ENCODE results near the gene CTSW.

Gene CTSW

GRCh38 chr11:65856689-65857499 is 22.7 kb upstream of the CTSW start:
- peak; percentile 48 to 57 for DNase-seq

- no peak for DNase-seq
Observed at GRCh38 chr11:65857500-65857852, 22.2 kb upstream of the CTSW start.

- peak; percentile 97 to 98 for DNase-seq
Observed at GRCh38 chr11:65857853-65858680, 21.6 kb upstream of the CTSW start, which contains the start of gene CFL1. Gene CFL1, minus strand, starts transcription at chr11:65858180. Its CDS starts 81 bp downstream, at chr11:65858099.

GRCh38 chr11:65858681-65859087 is 21.0 kb upstream of the CTSW start:
- no peak for DNase-seq

GRCh38 chr11:65859095-65859811 is 20.4 kb upstream of the CTSW start:
- peak; percentile 98 to 99 for DNase-seq

GRCh38 chr11:65859812-65860277 is 19.8 kb upstream of the CTSW start:
- no peak for DNase-seq

- DNase-seq = peak; percentile 95 to 98
Observed at GRCh38 chr11:65860278-65861164, 19.1 kb upstream of the CTSW start, which contains the start of gene MUS81. Gene MUS81, plus strand, starts transcription at chr11:65860433. Its CDS starts 321 bp downstream, at chr11:65860754.

- peak in 1 of 2 experiments; percentile 29 for DNase-seq
Observed at GRCh38 chr11:65861165-65861505, 18.5 kb upstream of the CTSW start.

- DNase-seq = no peak
Observed at GRCh38 chr11:65861533-65862183, 18.0 kb upstream of the CTSW start.

- no peak for DNase-seq
Observed at GRCh38 chr11:65862191-65862735, 17.4 kb upstream of the CTSW start.

GRCh38 chr11:65862941-65863888 is 16.4 kb upstream of the CTSW start:
- DNase-seq = no peak

GRCh38 chr11:65863889-65864705 is 15.5 kb upstream of the CTSW start:
- DNase-seq = no peak

- DNase-seq = no peak
Observed at GRCh38 chr11:65864706-65865471, 14.7 kb upstream of the CTSW start.

- DNase-seq = no peak
Observed at GRCh38 chr11:65865550-65866172, 14.0 kb upstream of the CTSW start.

- no peak for DNase-seq
Observed at GRCh38 chr11:65866509-65867283, 12.9 kb upstream of the CTSW start.

- no peak for DNase-seq
Observed at GRCh38 chr11:65867284-65868071, 12.2 kb upstream of the CTSW start.

Data from NCI-H2081 (cell line).